IPS DF 19.7 (cell line): Measurements from ENCODE around the gene ZBTB4.

ENCODE experiments used
- DNase-seq: peaks from one replicate; pipeline ENCODE4 v3.0.0-alpha.2; 2013; ENCODE audit warnings: low read depth, low spot score

Gene ZBTB4, protein sequence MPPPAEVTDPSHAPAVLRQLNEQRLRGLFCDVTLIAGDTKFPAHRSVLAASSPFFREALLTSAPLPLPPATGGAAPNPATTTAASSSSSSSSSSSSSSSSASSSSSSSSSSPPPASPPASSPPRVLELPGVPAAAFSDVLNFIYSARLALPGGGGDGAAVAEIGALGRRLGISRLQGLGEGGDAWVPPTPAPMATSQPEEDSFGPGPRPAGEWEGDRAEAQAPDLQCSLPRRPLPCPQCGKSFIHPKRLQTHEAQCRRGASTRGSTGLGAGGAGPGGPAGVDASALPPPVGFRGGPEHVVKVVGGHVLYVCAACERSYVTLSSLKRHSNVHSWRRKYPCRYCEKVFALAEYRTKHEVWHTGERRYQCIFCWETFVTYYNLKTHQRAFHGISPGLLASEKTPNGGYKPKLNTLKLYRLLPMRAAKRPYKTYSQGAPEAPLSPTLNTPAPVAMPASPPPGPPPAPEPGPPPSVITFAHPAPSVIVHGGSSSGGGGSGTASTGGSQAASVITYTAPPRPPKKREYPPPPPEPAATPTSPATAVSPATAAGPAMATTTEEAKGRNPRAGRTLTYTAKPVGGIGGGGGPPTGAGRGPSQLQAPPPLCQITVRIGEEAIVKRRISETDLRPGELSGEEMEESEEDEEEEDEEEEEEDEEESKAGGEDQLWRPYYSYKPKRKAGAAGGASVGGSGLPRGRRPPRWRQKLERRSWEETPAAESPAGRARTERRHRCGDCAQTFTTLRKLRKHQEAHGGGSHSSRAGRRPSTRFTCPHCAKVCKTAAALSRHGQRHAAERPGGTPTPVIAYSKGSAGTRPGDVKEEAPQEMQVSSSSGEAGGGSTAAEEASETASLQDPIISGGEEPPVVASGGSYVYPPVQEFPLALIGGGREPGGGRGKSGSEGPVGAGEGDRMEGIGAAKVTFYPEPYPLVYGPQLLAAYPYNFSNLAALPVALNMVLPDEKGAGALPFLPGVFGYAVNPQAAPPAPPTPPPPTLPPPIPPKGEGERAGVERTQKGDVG

DNA sequence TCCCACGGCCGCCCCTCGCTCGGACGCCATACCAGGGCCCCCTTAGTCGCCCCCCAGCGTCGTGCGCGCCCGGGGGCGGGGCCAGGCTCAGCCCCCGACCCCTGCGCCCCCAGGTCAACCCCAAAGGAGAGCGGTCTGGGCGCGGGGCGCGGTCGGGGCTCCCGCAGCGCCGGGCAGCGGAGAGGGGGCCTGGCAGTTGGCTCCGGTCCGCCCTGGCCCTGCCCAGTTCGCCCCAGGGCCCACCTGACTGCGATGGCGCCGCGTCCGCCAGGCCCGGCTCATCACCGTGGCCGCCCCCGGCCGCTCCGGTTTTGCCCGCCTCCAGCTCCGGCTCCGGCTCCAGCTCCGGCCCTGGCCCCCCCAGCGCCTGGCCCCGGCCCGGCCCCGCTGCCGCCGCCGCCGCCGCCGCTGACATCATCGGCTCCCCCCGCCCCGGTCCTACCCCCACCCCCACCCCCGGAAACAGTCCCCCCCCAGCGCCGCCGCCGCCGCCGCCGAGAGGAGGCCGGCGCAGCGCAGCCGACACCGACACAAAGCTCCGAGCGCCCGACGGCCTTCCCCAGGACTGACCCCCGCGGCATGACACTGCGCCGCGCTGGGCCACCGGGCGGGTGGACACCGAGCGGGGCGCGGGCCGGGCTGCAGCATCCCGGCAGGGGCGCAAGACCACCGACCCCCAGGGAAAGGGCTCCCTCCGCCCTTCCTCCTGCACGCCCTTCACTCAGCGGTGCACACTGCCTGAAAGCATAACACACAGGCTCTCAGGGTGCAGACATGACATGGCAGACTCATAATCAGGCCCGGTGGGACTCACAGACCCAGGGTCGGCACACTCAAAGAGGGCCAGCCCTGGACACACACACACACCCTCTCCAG lies at the start of gene ZBTB4:
ZBTB4 (minus strand) TSS at position 419 of the 876 bp plus-strand sequence. CDS start 12,830 bp downstream, outside the sequence.
- no peak for DNase-seq

- DNase-seq = no peak
Observed at GRCh38 chr17:7528842-7529241, 49.4 kb upstream of the ZBTB4 start.

DNA sequence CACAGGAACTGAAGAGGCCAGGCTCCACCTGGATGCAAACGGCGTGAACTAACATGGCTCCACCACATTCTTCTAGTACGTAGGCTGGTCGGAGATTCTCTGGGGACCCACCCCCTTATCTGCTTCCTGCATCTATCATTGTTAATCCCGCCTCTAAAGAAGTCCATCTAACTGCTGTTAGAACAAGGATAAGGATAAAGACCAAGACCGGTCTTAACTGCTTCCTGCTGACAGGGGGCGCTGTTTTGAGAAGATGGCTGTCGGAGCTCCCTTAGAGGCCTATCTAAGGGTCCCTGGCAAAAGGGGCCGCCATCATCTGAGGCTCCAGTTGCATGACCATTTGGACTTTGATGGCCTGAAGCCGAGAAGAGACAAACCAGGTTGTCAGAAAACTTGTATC lies 43.6 kb upstream of the ZBTB4 start:
- DNase-seq = peak; percentile 50

DNA sequence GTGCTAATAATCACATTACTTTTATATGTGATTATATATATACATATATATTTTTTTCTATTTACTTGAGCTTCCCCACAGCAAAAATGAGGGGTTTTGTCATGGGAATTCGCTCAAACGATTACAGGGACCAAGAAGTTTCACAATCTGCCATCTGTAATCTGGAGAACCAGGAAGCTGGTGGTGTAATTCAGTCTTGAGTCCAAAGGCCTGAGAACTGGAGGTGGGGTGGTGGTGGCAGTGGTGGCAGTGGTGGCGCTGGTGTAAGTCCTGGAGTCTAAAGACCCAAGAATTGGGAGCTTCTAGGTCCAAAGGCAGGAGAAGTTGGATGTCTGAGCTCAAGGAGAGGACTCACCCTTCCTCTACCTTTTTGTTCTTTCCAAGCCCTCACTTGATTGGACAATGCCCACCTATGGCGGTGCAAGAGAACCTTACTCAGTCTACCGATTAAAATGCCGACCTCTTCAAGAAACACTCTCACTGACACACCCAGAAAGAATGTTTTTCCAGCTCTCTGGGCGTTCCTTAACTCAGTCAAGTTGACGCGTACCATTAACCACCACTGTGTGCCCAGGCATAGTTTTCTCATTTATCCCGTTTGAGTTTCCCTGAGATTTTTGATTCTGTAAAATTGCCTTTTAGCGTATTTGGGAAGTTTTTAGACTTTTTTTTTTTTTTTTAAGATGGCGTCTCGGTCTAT lies 36.6 kb upstream of the ZBTB4 start:
- no peak for DNase-seq

- no peak for DNase-seq
Observed at GRCh38 chr17:7513850-7514419, 34.5 kb upstream of the ZBTB4 start.

DNA sequence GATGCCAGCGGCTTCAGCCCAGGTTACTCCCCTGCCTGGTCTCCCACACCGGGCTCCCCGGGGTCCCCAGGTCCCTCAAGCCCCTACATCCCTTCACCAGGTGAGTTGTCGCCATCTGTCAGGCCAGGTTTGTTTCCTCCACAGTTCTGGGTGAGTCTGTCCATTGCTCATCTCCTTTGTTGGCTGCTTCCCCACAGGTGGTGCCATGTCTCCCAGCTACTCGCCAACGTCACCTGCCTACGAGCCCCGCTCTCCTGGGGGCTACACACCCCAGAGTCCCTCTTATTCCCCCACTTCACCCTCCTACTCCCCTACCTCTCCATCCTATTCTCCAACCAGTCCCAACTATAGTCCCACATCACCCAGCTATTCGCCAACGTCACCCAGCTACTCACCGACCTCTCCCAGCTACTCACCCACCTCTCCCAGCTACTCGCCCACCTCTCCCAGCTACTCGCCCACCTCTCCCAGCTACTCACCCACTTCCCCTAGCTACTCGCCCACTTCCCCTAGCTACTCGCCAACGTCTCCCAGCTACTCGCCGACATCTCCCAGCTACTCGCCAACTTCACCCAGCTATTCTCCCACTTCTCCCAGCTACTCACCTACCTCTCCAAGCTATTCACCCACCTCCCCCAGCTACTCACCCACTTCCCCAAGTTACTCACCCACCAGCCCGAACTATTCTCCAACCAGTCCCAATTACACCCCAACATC lies 33.6 kb upstream of the ZBTB4 start:
- no peak for DNase-seq

DNA sequence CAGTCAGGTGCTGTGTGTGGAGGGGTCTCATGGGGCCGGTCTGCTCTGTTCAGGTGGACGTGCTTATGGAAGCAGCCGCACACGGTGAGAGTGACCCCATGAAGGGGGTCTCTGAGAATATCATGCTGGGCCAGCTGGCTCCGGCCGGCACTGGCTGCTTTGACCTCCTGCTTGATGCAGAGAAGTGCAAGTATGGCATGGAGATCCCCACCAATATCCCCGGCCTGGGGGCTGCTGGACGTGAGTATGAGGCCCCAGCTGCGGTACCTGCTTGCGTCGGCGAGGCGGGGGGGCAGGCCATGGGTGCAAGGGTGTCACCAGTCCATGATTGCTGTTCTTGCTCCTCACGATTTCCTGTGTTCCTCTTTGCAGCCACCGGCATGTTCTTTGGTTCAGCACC lies 32.7 kb upstream of the ZBTB4 start:
- no peak for DNase-seq

DNA sequence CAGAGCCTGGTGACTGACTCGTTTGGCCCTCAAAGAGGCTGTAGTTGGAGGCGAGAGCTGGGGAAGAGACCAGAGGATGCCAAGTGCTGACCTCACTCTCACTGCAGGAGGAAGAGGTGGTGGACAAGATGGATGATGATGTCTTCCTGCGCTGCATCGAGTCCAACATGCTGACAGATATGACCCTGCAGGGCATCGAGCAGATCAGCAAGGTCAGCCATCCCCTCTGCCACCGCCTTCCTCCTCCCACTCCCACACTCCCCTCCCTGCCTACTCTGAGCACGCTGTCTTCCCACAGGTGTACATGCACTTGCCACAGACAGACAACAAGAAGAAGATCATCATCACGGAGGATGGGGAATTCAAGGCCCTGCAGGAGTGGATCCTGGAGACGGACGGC lies 31.7 kb upstream of the ZBTB4 start:
- no peak for DNase-seq

GRCh38 chr17:7509937-7510336 lies 30.5 kb upstream of the ZBTB4 start:
- no peak for DNase-seq

GRCh38 chr17:7508846-7509245 lies 29.4 kb upstream of the ZBTB4 start:
- no peak for DNase-seq

GRCh38 chr17:7508145-7508544 lies 28.7 kb upstream of the ZBTB4 start:
- no peak for DNase-seq

DNA sequence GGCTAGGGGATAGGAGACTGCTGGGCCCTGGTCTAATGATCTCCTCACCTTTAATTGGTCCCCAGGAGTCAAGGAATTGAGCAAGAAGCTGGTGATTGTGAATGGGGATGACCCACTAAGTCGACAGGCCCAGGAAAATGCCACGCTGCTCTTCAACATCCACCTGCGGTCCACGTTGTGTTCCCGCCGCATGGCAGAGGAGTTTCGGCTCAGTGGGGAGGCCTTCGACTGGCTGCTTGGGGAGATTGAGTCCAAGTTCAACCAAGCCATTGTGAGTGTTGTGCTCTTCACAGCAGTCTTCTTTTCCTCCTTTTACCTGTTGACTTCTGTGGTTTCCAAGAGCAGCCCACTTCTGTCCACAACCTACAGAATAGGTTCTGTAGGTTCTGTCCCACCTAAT lies 24.1 kb upstream of the ZBTB4 start:
- DNase-seq = no peak

DNA sequence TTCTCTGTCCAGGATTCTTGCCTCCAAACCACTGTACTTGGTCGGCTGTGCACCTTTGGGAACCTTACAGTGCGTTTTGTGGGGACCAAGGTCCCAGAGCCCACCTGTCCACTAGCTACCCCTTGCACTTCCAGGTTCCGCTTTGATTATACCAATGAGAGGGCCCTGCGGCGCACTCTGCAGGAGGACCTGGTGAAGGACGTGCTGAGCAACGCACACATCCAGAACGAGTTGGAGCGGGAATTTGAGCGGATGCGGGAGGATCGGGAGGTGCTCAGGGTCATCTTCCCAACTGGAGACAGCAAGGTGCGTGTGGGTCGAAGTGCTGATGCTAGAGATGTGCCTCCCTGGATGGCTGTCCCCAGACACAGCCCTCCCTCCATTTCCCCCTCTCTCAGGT lies 23.6 kb upstream of the ZBTB4 start:
- DNase-seq = no peak

- no peak for DNase-seq
Observed at GRCh38 chr17:7502171-7502847, 22.9 kb upstream of the ZBTB4 start.

- DNase-seq = no peak
Observed at GRCh38 chr17:7501729-7502128, 22.3 kb upstream of the ZBTB4 start.

GRCh38 chr17:7499161-7499560 lies 19.7 kb upstream of the ZBTB4 start:
- no peak for DNase-seq

DNA sequence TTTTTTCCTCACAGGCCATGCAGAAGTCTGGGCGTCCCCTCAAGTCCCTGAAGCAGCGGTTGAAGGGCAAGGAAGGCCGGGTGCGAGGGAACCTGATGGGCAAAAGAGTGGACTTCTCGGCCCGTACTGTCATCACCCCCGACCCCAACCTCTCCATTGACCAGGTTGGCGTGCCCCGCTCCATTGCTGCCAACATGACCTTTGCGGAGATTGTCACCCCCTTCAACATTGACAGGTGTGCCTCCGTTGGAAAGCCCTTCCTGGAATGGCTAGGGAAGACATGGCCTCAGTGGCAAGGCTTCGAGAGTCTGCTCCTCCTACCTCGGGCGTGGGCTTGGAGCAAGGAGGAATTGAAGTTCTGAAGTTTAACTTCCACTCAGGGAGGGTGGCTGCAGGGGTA lies 18.2 kb upstream of the ZBTB4 start:
- DNase-seq = no peak

GRCh38 chr17:7497228-7497627 lies 17.8 kb upstream of the ZBTB4 start:
- no peak for DNase-seq

DNA sequence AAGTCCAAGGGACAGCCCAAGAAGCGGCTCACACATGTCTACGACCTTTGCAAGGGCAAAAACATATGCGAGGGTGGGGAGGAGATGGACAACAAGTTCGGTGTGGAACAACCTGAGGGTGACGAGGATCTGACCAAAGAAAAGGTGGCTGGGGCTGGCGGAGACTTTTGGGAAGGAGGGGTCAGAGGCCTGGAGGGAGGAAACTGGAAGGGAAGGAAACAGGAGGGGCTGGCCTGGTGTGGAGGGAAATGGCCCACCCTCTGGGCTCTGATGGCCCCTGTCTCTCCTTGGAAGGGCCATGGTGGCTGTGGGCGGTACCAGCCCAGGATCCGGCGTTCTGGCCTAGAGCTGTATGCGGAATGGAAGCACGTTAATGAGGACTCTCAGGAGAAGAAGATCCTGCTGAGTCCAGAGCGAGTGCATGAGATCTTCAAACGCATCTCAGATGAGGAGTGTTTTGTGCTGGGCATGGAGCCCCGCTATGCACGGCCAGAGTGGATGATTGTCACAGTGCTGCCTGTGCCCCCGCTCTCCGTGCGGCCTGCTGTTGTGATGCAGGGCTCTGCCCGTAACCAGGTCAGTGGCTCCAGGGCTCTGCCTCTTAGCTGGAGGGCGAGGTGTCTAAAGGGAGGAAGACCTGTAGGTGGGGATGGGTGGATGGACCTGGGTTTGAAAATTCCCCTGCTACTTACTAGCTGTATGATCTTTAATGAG lies 17.2 kb upstream of the ZBTB4 start:
- DNase-seq = no peak
